ENCODE results near the gene USP11. TPM values are rescaled to one million over a fixed set of nuclear protein-coding genes. Genes with fewer than 3 reads are reported as not detected.

Gene USP11
- total RNA-seq, 1 experiment from 2014 or later: 153 TPM

- no peak overlapping the region for H4K5ac ChIP-seq (ENCODE audit: insufficient read length, low read depth, low read length)
- no peak overlapping the region for H3K18ac ChIP-seq (ENCODE audit: insufficient read length, low read depth, low read length)
- H3K9ac ChIP-seq (ENCODE audit: extremely low read depth, insufficient read length, low read length): no peak overlapping the region
- H2BK120ac ChIP-seq (ENCODE audit: low read depth, low read length, poor library complexity, severe bottlenecking): no peak overlapping the region
- H3K14ac ChIP-seq (ENCODE audit: insufficient read depth, low read length): no peak overlapping the region
- H2AK5ac ChIP-seq (ENCODE audit: insufficient read length, low read length): no peak overlapping the region
- no peaks in the 10 kb centered on the region for H4K20me1 ChIP-seq (ENCODE audit: control insufficient read depth, insufficient read depth, insufficient read length)
- H3K4me1 Mint-ChIP-seq: no peaks in the 10 kb centered on the region; a peak in 1 of 4 replicates
- H3K27ac Mint-ChIP-seq: no peak overlapping the region
- no peak overlapping the region for H3K4me2 ChIP-seq (ENCODE audit: insufficient read depth, insufficient read length, low read length)
- DNase-seq: no peak
- no peak overlapping the region for H2BK12ac ChIP-seq (ENCODE audit: insufficient read length, low read depth, low read length)
- H3K56ac ChIP-seq (ENCODE audit: insufficient read length, low read depth, low read length): no peak overlapping the region
- H2BK15ac ChIP-seq (ENCODE audit: low read depth, low read length): no peak overlapping the region
- TF ChIP-seq CTCF (conservative IDR thresholded peaks at IDR 0.05): no peak
- H3K23me2 ChIP-seq (ENCODE audit: insufficient read length, low read depth, low read length, poor library complexity, severe bottlenecking): no peaks in the 10 kb centered on the region
- H3K23ac ChIP-seq (ENCODE audit: insufficient read length, low read depth, low read length): no peak overlapping the region
- no peaks in the 10 kb centered on the region for H3K79me1 ChIP-seq (ENCODE audit: insufficient read depth, low read depth, low read length, poor library complexity, severe bottlenecking)
- H3K36me3 Mint-ChIP-seq (ENCODE audit: insufficient read depth in 1 of 3, low read depth in 3 of 3): peaks cover 0 to 8% (median 5%) of the 10 kb centered on the region in 3 experiments; a peak in 3 of 7 replicates
- no peaks in the 10 kb centered on the region for H3K27me3 ChIP-seq (ENCODE audit: insufficient read depth, low read length)
- H4K8ac ChIP-seq (replicated peaks; ENCODE audit: insufficient read length, low read depth, low read length): no peak overlapping the region
- no peak overlapping the region for H3K4ac ChIP-seq (ENCODE audit: low read depth, low read length)
- no peak overlapping the region for H3K27ac ChIP-seq (ENCODE audit: insufficient read length, low read depth, low read length)
- H2BK5ac ChIP-seq (ENCODE audit: insufficient read length, low read length): no peak overlapping the region
- peaks cover 44 to 60% of the 10 kb centered on the region in 2 experiments for H3K9me3 Mint-ChIP-seq
- no peak overlapping the region for H2AFZ ChIP-seq (ENCODE audit: low read length)
- WGBS (ENCODE audit: extremely low coverage, insufficient read length, low lambda C conversion rate): no CpG with 5 or more reads among the region's 7 CpGs
- peaks cover 2% of the 10 kb centered on the region; the same call in 1 of the 2 replicates for H3K27me3 Mint-ChIP-seq (ENCODE audit: low read depth)
- H3T11ph ChIP-seq (ENCODE audit: low read length): no peak overlapping the region
- no peak overlapping the region for H2BK20ac ChIP-seq (ENCODE audit: low read depth, low read length, poor library complexity, severe bottlenecking)
- H3K4me1 ChIP-seq (ENCODE audit: insufficient read depth, low read length): no peaks in the 10 kb centered on the region
- H4K91ac ChIP-seq (ENCODE audit: insufficient read length, low read depth, low read length): no peak overlapping the region
- H3K9me3 ChIP-seq (ENCODE audit: control insufficient read depth, low read depth, low read length): no peaks in the 10 kb centered on the region
- no peak overlapping the region for H3K4me3 Mint-ChIP-seq
- H3K79me2 ChIP-seq (ENCODE audit: insufficient read depth, low read length): no peaks in the 10 kb centered on the region
Observed at GRCh38 chrX:47264483-47265173, 31.8 kb downstream of the USP11 start.
